Activated CD8-positive, alpha-beta memory T cell treated with anti-CD3 and anti-CD28 coated beads, Interleukin-2, amount 50 U/mL, for 24 hours (primary cell): ENCODE measurements around the gene SGTA.

ENCODE experiments used
- DNase-seq: peaks from one replicate; pipeline ENCODE4 v3.0.0-alpha.2; 2020; ENCODE audit errors: extremely low read depth

The SGTA gene

GRCh38 chr19:2810141-2811091 is 27.3 kb upstream of the SGTA start:
- DNase-seq = no peak

DNA sequence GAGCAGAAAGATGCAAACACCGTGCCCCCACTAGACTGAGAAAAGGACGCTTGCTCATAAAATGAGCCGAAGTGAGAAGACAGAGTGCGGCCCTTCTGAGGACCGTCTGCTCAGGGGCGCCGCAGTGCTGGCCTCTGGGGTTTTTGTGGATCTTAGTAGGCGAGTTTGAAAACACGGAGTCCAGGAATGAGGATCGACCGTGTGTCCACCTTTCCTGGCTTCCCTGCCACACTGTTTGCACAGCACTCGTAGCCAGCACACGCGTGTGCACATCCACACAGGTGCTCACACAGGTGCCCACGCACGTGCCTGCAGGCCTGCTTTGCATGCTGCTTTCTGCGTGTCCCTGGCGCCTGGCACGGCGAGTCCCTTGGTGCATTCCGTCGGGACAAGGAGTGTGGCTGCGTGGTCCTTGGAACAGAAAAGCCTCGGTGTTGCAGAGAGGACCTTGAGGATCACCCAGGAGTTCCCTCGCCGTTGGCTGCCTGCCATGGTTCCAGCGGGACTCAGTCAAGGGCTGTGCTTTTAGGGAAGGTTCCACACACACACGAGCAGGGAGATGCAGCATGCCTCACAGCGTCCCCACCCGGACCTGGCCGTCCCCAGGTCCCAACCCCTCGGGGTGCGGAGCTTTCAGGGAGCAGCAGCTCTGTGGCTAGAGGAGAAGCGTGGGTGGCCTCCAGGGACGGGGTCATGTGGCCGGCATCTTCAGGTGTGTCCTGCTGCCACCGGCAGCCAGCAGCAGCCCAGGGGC is 26.5 kb upstream of the SGTA start:
- DNase-seq = no peak

GRCh38 chr19:2808129-2808941 is 25.3 kb upstream of the SGTA start:
- no peak for DNase-seq

- DNase-seq = no peak
Measured at GRCh38 chr19:2807379-2808128, 24.5 kb upstream of the SGTA start.

GRCh38 chr19:2806736-2807378 is 23.8 kb upstream of the SGTA start:
- DNase-seq = no peak

- DNase-seq = no peak
Measured at GRCh38 chr19:2805991-2806649, 23.0 kb upstream of the SGTA start.

- no peak for DNase-seq
Measured at GRCh38 chr19:2805261-2805900, 22.3 kb upstream of the SGTA start.

GRCh38 chr19:2804156-2805004 is 21.3 kb upstream of the SGTA start:
- no peak for DNase-seq

GRCh38 chr19:2803486-2804155 is 20.5 kb upstream of the SGTA start:
- no peak for DNase-seq

- DNase-seq = no peak
Measured at GRCh38 chr19:2802826-2803225, 19.8 kb upstream of the SGTA start.

DNA sequence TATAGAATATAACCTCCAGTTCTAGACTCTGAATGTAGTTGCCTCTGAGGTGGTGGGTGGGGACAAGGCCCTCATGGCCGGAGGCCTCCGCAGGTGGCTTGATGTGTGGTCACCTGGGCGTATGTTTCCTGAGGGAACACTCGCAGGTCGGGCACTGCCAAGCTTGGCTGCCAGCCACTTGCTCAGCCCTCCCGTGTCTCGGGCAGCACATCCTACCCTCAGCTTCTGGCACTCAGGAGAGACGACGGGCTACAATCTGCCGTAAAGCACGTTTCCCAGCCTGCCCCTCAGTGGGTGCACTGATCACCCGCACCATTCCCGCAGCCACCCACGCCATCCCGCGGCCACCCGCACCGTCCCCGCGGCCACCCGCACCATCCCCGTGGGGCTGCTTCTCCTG is 17.4 kb upstream of the SGTA start:
- no peak for DNase-seq

DNA sequence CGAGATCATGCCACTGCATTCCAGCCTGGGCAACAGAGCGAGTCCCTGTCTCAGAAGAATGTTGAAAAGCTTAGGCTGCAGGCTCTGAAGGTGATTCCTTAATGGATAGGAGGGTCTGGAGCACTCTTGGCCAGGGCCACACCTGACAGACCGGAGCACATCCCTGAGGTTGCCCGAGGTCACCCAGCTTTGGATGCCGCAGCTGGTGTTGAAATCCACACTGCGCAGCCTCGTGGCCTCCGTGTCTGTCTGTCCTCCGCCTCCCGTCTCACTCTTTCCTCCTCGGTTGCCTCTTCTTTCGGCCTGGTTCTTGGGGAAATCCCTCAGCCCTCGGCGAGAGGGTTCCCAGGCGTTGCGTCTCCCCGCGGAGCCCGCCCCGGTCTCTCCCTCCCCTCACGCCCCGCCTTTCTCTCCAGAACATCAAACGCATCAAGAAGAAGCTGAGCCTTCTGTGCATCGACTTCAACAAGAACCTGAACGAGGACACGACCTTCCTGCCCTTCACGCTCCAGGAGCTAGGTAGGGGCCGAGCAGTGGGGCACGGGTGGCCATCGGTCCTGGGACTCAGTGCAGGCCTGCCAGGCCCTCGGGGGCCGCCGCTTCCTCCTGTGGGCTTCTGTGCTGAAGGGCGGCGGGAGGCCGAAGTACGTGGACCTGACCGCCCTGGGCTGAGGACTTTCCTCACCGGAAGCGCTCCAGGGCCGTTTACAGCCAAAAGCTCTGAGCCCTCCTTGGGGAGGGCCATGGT is 16.4 kb upstream of the SGTA start:
- no peak for DNase-seq

DNA sequence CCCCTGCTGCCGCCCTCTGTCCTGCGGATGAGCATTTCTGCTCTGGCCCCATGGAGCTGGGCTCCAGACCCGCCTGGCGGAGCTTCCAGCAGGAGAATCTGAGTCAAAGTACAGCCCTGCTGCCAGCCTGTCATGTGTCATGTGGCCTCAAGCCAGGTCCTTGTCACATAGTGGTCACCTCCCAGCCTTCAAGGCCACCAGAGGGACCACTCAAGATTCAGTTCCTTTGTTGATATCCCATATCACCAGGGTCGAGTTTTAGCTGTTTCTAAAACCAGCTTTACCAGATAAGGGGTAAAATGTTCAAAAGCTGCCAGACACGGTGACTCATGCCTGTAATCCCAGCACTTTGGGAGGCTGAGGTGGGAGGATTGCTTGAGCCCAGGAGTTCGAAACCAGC is 15.7 kb upstream of the SGTA start:
- DNase-seq = no peak

DNA sequence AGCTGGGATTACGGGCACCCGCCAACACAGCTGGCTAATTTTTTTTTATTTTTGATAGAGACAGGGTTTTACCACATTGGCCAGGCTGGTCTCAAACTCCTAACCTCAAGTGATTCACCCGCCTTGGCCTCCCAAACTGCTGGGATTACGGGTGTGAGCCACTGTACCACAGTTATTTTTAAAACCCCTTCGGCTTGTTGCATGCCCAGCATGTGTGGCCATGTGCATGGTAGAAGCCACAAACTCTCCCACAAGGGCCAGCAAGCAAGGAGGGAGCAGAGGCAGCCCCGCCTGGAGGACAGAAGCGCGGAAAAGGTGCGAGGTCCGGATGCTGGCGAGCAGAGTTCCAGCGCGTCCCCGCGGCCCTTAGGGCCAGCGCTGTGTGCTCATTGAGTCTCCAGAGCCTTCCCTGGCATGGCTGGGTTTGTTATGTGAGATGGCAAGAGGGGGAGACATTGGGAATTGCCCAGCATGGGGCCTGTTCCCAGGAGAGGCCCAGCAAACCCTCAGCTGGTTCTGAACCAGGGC is 15.1 kb upstream of the SGTA start:
- DNase-seq = no peak

DNA sequence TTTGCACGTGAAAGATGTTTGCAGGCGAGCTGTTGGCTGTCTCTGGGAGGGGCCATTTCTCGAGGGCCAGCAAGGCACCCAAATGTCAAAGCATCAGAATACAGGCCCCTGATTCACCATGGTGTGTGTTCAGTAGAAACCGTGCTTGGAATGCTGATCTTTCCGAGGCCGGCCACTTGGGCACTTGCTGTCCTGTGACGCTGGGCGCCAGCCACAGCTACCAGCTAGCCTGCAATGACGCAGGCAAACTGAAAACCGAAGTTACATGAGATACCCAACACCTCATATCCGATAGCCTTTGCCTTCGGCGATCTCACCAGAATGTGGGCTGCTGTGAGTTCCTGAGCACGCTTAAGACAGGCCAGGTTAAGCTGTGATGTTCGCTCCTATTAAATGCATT is 14.2 kb upstream of the SGTA start:
- DNase-seq = no peak

- DNase-seq = no peak
Measured at GRCh38 chr19:2796659-2797266, 13.7 kb upstream of the SGTA start.
